Neuronal stem cell (in vitro differentiated cells): ENCODE measurements around the gene FHOD3.
A peak's percentile ranks its signal among the peaks of the same experiment; 100 is the strongest.

Experiments
- DNase-seq: peaks from one replicate; pipeline ENCODE4 v3.0.0-alpha.2; 2013; ENCODE audit warnings: low spot score
- H2AFZ ChIP-seq: one replicate; pipeline ENCODE4 v1.6.1; 2013; ENCODE audit warnings: mild to moderate bottlenecking, low read length, inconsistent platforms
- H2AK5ac ChIP-seq: 2 replicates; pipeline ENCODE4 v1.6.1; 2013; ENCODE audit warnings: low read depth, mild to moderate bottlenecking, inconsistent platforms, low read length, moderate library complexity, mixed read lengths
- H2BK120ac ChIP-seq: 2 replicates; pipeline ENCODE4 v1.6.1; 2013; ENCODE audit warnings: low read depth, mild to moderate bottlenecking, inconsistent platforms, low read length, moderate library complexity, mixed read lengths
- H2BK12ac ChIP-seq: one replicate; pipeline ENCODE4 v1.6.1; 2013; ENCODE audit warnings: low read length, inconsistent platforms
- H2BK15ac ChIP-seq: 2 replicates; pipeline ENCODE4 v1.6.1; 2013; ENCODE audit warnings: mild to moderate bottlenecking, low read length, inconsistent platforms, mixed read lengths
- H2BK5ac ChIP-seq: one replicate; pipeline ENCODE4 v1.6.1; 2013; ENCODE audit warnings: inconsistent platforms, mild to moderate bottlenecking, low read length, moderate library complexity
- H3K14ac ChIP-seq: one replicate; pipeline ENCODE4 v1.6.1; 2013; ENCODE audit warnings: low read length, inconsistent platforms
- H3K18ac ChIP-seq: 2 replicates; pipeline ENCODE4 v1.6.1; 2013; ENCODE audit warnings: low read length, inconsistent platforms
- H3K23ac ChIP-seq: 2 replicates; pipeline ENCODE4 v1.6.1; 2013; ENCODE audit warnings: low read depth, mild to moderate bottlenecking, mixed read lengths, low read length, inconsistent platforms; ENCODE audit not compliant: poor library complexity
- H3K27ac ChIP-seq: replicated peaks from 3 replicates; pipeline ENCODE4 v1.5.1; 2013; ENCODE audit warnings: low read length, inconsistent platforms
- H3K27me3 ChIP-seq, 3 experiments: 2 replicates each; pipeline ENCODE4 v1.6.1; 2013; ENCODE audit warnings: low read length in 3 of 3, mild to moderate bottlenecking in 2 of 3, inconsistent platforms in 1 of 3, low read depth in 1 of 3, mixed read lengths in 1 of 3, moderate library complexity in 1 of 3; ENCODE audit not compliant: control insufficient read depth in 3 of 3, insufficient read depth in 3 of 3
- H3K36me3 ChIP-seq, 2 donors: replicated peaks in 1 of 2; 2 replicates each; pipeline ENCODE4 v1.6.1; 2013; ENCODE audit warnings: low read length in 2 of 2; ENCODE audit not compliant: control insufficient read depth in 2 of 2, insufficient read depth in 2 of 2
- H3K4ac ChIP-seq: 2 replicates; pipeline ENCODE4 v1.6.1; 2013; ENCODE audit warnings: inconsistent platforms, mild to moderate bottlenecking, low read length, moderate library complexity
- H3K4me1 ChIP-seq, 2 donors: 1 replicate in 1 of 2; 2 replicates in 1 of 2; pipeline ENCODE4 v1.6.1; 2013; ENCODE audit warnings: low read length in 2 of 2, low read depth in 1 of 2; ENCODE audit not compliant: control insufficient read depth in 2 of 2, insufficient read depth in 1 of 2
- H3K4me2 ChIP-seq: one replicate; pipeline ENCODE4 v1.6.1; 2013; ENCODE audit warnings: mild to moderate bottlenecking, low read length, inconsistent platforms; ENCODE audit not compliant: insufficient read depth, poor library complexity, severe bottlenecking
- H3K4me3 ChIP-seq, 2 donors: 2 replicates each; pipeline ENCODE4 v1.5.1; 2013; ENCODE audit warnings: low read length in 2 of 2, mild to moderate bottlenecking in 2 of 2, inconsistent platforms in 1 of 2, moderate library complexity in 1 of 2
- H3K79me1 ChIP-seq: one replicate; pipeline ENCODE4 v1.6.1; 2013; ENCODE audit warnings: low read depth, mild to moderate bottlenecking, inconsistent platforms, low read length, moderate library complexity
- H3K9ac ChIP-seq: one replicate; pipeline ENCODE4 v1.6.1; 2013; ENCODE audit warnings: mild to moderate bottlenecking, low read depth, low read length, inconsistent platforms; ENCODE audit not compliant: poor library complexity
- H3K9me3 ChIP-seq, 2 donors: replicated peaks in 1 of 2; 2 replicates each; pipeline versions ENCODE3 to v1.6.1; 2013; ENCODE audit warnings: low read length in 2 of 2, mild to moderate bottlenecking in 2 of 2, inconsistent platforms in 1 of 2, low read depth in 1 of 2, mixed read lengths in 1 of 2, moderate library complexity in 1 of 2; ENCODE audit not compliant: control insufficient read depth in 2 of 2, insufficient read depth in 1 of 2
- H4K8ac ChIP-seq: one replicate; pipeline ENCODE4 v1.6.1; 2013; ENCODE audit warnings: low read depth, mild to moderate bottlenecking, inconsistent platforms, low read length, moderate library complexity
- H4K91ac ChIP-seq: one replicate; pipeline ENCODE4 v1.6.1; 2013; ENCODE audit warnings: low read length, low read depth, mild to moderate bottlenecking, inconsistent platforms; ENCODE audit not compliant: poor library complexity
- WGBS, 2 donors: extraction: QIAGEN DNeasy Blood & Tissue Kit; methylation state at CpG; one replicate each; pipeline ENCODE4 v1.1.7; 2013; ENCODE audit warnings: missing lambda C conversion rate in 2 of 2, mixed read lengths in 1 of 2; ENCODE audit not compliant: insufficient read length in 2 of 2, insufficient replicate concordance in 1 of 2; ENCODE audit errors: extremely low coverage in 2 of 2; 5-methylcytosine and 5-hydroxymethylcytosine counted together

The FHOD3 gene

GRCh38 chr18:36709315-36709714 is 411.8 kb downstream of the FHOD3 start:
- Histone ChIP-seq H3K4me2 (no peak overlapping the region), H3K4ac (no peak overlapping the region), H3K9me3 (no peaks in the 10 kb centered on the region), H3K18ac (no peak overlapping the region), H2BK15ac (no peak overlapping the region), H4K8ac (no peak overlapping the region), H3K27me3 (no peaks in the 10 kb centered on the region), H3K14ac (no peak overlapping the region), H2BK120ac (no peak overlapping the region), H3K4me3 (no peak overlapping the region), H3K36me3 (peaks cover 3 to 36% of the 10 kb centered on the region in 2 donors), H4K91ac (no peak overlapping the region), H2AFZ (no peak overlapping the region), H3K79me1 (no peaks in the 10 kb centered on the region), H2BK5ac (no peak overlapping the region), H3K4me1 (peaks cover 9% of the 10 kb centered on the region in 2 donors), H2AK5ac (no peak overlapping the region), H2BK12ac (no peak overlapping the region), H3K23ac (peak overlapping the region; percentile 3), H3K27ac (no peak overlapping the region), H3K9ac (no peak overlapping the region)
- DNase-seq, result no peak
- WGBS, 2 donors, result no CpG with 5 or more reads among the region's 6 CpGs

- H4K91ac ChIP-seq, result no peak overlapping the region
- H3K4me2 ChIP-seq, result no peak overlapping the region
- no CpG with 5 or more reads among the region's 6 CpGs for WGBS, 2 donors
- no peak overlapping the region for H3K9ac ChIP-seq
- no peak overlapping the region for H3K4ac ChIP-seq
- no peak overlapping the region for H2BK120ac ChIP-seq
- H2BK12ac ChIP-seq, result no peak overlapping the region
- no peak overlapping the region for H2BK5ac ChIP-seq
- H3K23ac ChIP-seq, result no peak overlapping the region
- H3K14ac ChIP-seq, result no peak overlapping the region
- H4K8ac ChIP-seq, result no peak overlapping the region
- H3K9me3 ChIP-seq, result no peaks in the 10 kb centered on the region
- no peak for DNase-seq
- no peak overlapping the region for H3K27ac ChIP-seq
- no peak overlapping the region for H3K4me3 ChIP-seq
- H3K18ac ChIP-seq, result no peak overlapping the region
- H2AK5ac ChIP-seq, result no peak overlapping the region
- H3K27me3 ChIP-seq, result no peaks in the 10 kb centered on the region
- H3K4me1 ChIP-seq, result peaks cover 5 to 9% of the 10 kb centered on the region in 2 donors
- no peak overlapping the region for H2AFZ ChIP-seq
- peaks cover 2 to 34% of the 10 kb centered on the region in 2 donors for H3K36me3 ChIP-seq
- H2BK15ac ChIP-seq, result no peak overlapping the region
- no peaks in the 10 kb centered on the region for H3K79me1 ChIP-seq
Measured at GRCh38 chr18:36711014-36711725, 413.7 kb downstream of the FHOD3 start.

DNA sequence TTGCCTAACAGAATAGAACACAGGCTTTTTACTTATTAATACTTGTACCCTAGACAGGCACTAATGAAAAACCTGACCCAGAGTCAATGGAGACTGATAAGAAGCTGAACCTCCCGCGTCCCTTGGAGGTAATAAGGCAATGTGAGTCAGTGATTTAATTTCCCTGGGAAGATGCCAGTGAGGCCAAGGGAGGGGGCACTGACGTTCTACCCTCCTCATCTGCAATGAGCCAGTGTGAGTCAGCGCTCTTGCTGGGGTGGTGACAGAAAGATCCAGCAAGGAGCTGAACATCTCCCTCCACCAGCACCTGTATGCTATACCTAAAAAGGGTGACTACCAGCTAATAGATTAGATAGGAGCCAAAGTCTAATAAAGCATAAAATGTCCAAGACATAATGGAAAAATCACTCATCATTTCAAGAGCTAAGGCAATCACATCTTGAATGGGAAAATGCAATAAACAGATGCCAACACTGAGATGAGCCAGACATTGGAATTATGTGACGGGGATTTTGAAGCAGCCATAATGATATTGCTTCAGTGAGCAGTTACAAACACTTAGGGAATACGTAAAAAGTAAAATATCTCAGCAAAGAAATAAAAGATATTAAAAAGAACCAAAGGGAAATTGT is 414.4 kb downstream of the FHOD3 start:
- H2BK15ac ChIP-seq, result no peak overlapping the region
- H3K4ac ChIP-seq, result no peak overlapping the region
- H3K27ac ChIP-seq, result no peak overlapping the region
- no peak overlapping the region for H4K91ac ChIP-seq
- no peak overlapping the region for H2BK5ac ChIP-seq
- H3K9me3 ChIP-seq, result no peaks in the 10 kb centered on the region
- no peak for DNase-seq
- H3K4me3 ChIP-seq, result no peak overlapping the region
- H3K23ac ChIP-seq, result no peak overlapping the region
- H4K8ac ChIP-seq, result no peak overlapping the region
- no peak overlapping the region for H3K4me2 ChIP-seq
- no peaks in the 10 kb centered on the region for H3K27me3 ChIP-seq
- H3K4me1 ChIP-seq, result peaks cover 5 to 9% of the 10 kb centered on the region in 2 donors
- peak overlapping the region; percentile 25 for H3K18ac ChIP-seq
- H3K9ac ChIP-seq, result no peak overlapping the region
- no peaks in the 10 kb centered on the region for H3K79me1 ChIP-seq
- no peak overlapping the region for H2AK5ac ChIP-seq
- no peak overlapping the region for H2BK12ac ChIP-seq
- H2AFZ ChIP-seq, result no peak overlapping the region
- H2BK120ac ChIP-seq, result no peak overlapping the region
- H3K14ac ChIP-seq, result no peak overlapping the region
- H3K36me3 ChIP-seq, result peaks cover 2 to 29% of the 10 kb centered on the region in 2 donors
- no CpG with 5 or more reads among the region's 6 CpGs for WGBS, 2 donors

GRCh38 chr18:36714476-36714875 is 417.0 kb downstream of the FHOD3 start:
- peaks cover 5 to 9% of the 10 kb centered on the region in 2 donors for H3K4me1 ChIP-seq
- no peak overlapping the region for H2AFZ ChIP-seq
- H3K4me3 ChIP-seq, result no peak overlapping the region
- no peak overlapping the region for H4K91ac ChIP-seq
- H3K23ac ChIP-seq, result no peak overlapping the region
- peaks cover 2 to 30% of the 10 kb centered on the region in 2 donors for H3K36me3 ChIP-seq
- no peak overlapping the region for H3K4me2 ChIP-seq
- H3K9me3 ChIP-seq, result no peaks in the 10 kb centered on the region
- no peak overlapping the region for H2BK12ac ChIP-seq
- no peaks in the 10 kb centered on the region for H3K79me1 ChIP-seq
- no peak overlapping the region for H3K14ac ChIP-seq
- no CpG with 5 or more reads among the region's 3 CpGs for WGBS, 2 donors
- no peak for DNase-seq
- no peak overlapping the region for H3K4ac ChIP-seq
- no peak overlapping the region for H2BK15ac ChIP-seq
- no peak overlapping the region for H3K18ac ChIP-seq
- no peak overlapping the region for H3K27ac ChIP-seq
- no peak overlapping the region for H2BK5ac ChIP-seq
- no peaks in the 10 kb centered on the region for H3K27me3 ChIP-seq
- H4K8ac ChIP-seq, result no peak overlapping the region
- H3K9ac ChIP-seq, result no peak overlapping the region
- no peak overlapping the region for H2AK5ac ChIP-seq
- no peak overlapping the region for H2BK120ac ChIP-seq
